ENCODE measurements around the gene OPCML.

Gene OPCML

GRCh38 chr11:133541720-133542095 lies 9.4 kb upstream of the OPCML start:
- Histone ChIP-seq H4K20me1 (ENCODE audit: insufficient read depth, low read length) (no peaks in the 10 kb centered on the region), H3K27ac (ENCODE audit: low read length) (no peak overlapping the region), H3F3A (ENCODE audit: insufficient read depth, low read length) (no peaks in the 10 kb centered on the region), H3K79me2 (ENCODE audit: low read length) (no peaks in the 10 kb centered on the region), H3K4me2 (ENCODE audit: low read depth, low read length) (no peak overlapping the region), H3K27me3 (replicated peaks; ENCODE audit: insufficient read depth, low read length) (no peaks in the 10 kb centered on the region), H3K9ac (ENCODE audit: low read length) (no peak overlapping the region), H3K36me3 (replicated peaks; ENCODE audit: insufficient read depth, low read length) (no peaks in the 10 kb centered on the region), H3K4me1 (ENCODE audit: low read length) (no peaks in the 10 kb centered on the region), H3K9me3 (replicated peaks; ENCODE audit: insufficient read depth, low read length) (no peaks in the 10 kb centered on the region), H3K4me3 (ENCODE audit: low read length) (no peak overlapping the region), H2AFZ (ENCODE audit: low read length) (no peak overlapping the region), H3K9me2 (replicated peaks; ENCODE audit: insufficient read depth, low read length) (no peaks in the 10 kb centered on the region)
- no peak for TF ChIP-seq CTCF (IDR thresholded peaks at IDR 0.05; ENCODE audit: low read length)
- TF ChIP-seq EZH2 (optimal IDR thresholded peaks at IDR 0.05; ENCODE audit: low read depth, low read length) = no peak
- no peak for TF ChIP-seq EZH2phosphoT487 (IDR thresholded peaks at IDR 0.05; ENCODE audit: low read length)
- DNase-seq = no peak

- no peaks in the 10 kb centered on the region for H3K27me3 ChIP-seq (replicated peaks; ENCODE audit: insufficient read depth, low read length)
- H3K9me3 ChIP-seq (replicated peaks; ENCODE audit: insufficient read depth, low read length) = no peaks in the 10 kb centered on the region
- no peak overlapping the region for H3K9ac ChIP-seq (ENCODE audit: low read length)
- H3K4me3 ChIP-seq (ENCODE audit: low read length) = no peak overlapping the region
- H3K36me3 ChIP-seq (replicated peaks; ENCODE audit: insufficient read depth, low read length) = no peaks in the 10 kb centered on the region
- H3K27ac ChIP-seq (ENCODE audit: low read length) = no peak overlapping the region
- no peaks in the 10 kb centered on the region for H4K20me1 ChIP-seq (ENCODE audit: insufficient read depth, low read length)
- H3F3A ChIP-seq (ENCODE audit: insufficient read depth, low read length) = no peaks in the 10 kb centered on the region
- no peak overlapping the region for H2AFZ ChIP-seq (ENCODE audit: low read length)
- no peaks in the 10 kb centered on the region for H3K79me2 ChIP-seq (ENCODE audit: low read length)
- TF ChIP-seq EZH2 (optimal IDR thresholded peaks at IDR 0.05; ENCODE audit: low read depth, low read length) = no peak
- H3K4me2 ChIP-seq (ENCODE audit: low read depth, low read length) = no peak overlapping the region
- no peaks in the 10 kb centered on the region for H3K9me2 ChIP-seq (replicated peaks; ENCODE audit: insufficient read depth, low read length)
- no peak for DNase-seq
- H3K4me1 ChIP-seq (ENCODE audit: low read length) = no peaks in the 10 kb centered on the region
These were observed 8.9 kb upstream of the OPCML start for GRCh38 chr11:133541021-133541719.

GRCh38 chr11:133536198-133536597 lies 3.9 kb upstream of the OPCML start:
- Histone ChIP-seq H3K79me2 (ENCODE audit: low read length) (no peaks in the 10 kb centered on the region), H3K4me1 (ENCODE audit: low read length) (no peaks in the 10 kb centered on the region), H3F3A (ENCODE audit: insufficient read depth, low read length) (no peaks in the 10 kb centered on the region), H3K9ac (ENCODE audit: low read length) (no peak overlapping the region), H3K4me3 (ENCODE audit: low read length) (no peak overlapping the region), H3K9me2 (replicated peaks; ENCODE audit: insufficient read depth, low read length) (no peaks in the 10 kb centered on the region), H3K27ac (ENCODE audit: low read length) (no peak overlapping the region), H3K4me2 (ENCODE audit: low read depth, low read length) (no peak overlapping the region), H3K27me3 (replicated peaks; ENCODE audit: insufficient read depth, low read length) (no peaks in the 10 kb centered on the region), H3K9me3 (replicated peaks; ENCODE audit: insufficient read depth, low read length) (no peaks in the 10 kb centered on the region), H2AFZ (ENCODE audit: low read length) (no peak overlapping the region), H3K36me3 (replicated peaks; ENCODE audit: insufficient read depth, low read length) (no peaks in the 10 kb centered on the region), H4K20me1 (ENCODE audit: insufficient read depth, low read length) (no peaks in the 10 kb centered on the region)
- DNase-seq = no peak
- TF ChIP-seq CTCF (IDR thresholded peaks at IDR 0.05; ENCODE audit: low read length) = no peak
- no peak for TF ChIP-seq EZH2 (optimal IDR thresholded peaks at IDR 0.05; ENCODE audit: low read depth, low read length)
- no peak for TF ChIP-seq EZH2phosphoT487 (IDR thresholded peaks at IDR 0.05; ENCODE audit: low read length)

GRCh38 chr11:133533205-133533604 lies 904 bp upstream of the OPCML start:
- TF ChIP-seq CTCF (IDR thresholded peaks at IDR 0.05; ENCODE audit: low read length) (no peak), EZH2phosphoT487 (IDR thresholded peaks at IDR 0.05; ENCODE audit: low read length) (no peak), EZH2 (optimal IDR thresholded peaks at IDR 0.05; ENCODE audit: low read depth, low read length) (no peak)
- Histone ChIP-seq H3K4me1 (ENCODE audit: low read length) (no peaks in the 10 kb centered on the region), H3K27me3 (replicated peaks; ENCODE audit: insufficient read depth, low read length) (no peaks in the 10 kb centered on the region), H3K4me2 (ENCODE audit: low read depth, low read length) (no peak overlapping the region), H3K4me3 (ENCODE audit: low read length) (no peak overlapping the region), H3K9me3 (replicated peaks; ENCODE audit: insufficient read depth, low read length) (no peaks in the 10 kb centered on the region), H3K36me3 (replicated peaks; ENCODE audit: insufficient read depth, low read length) (no peaks in the 10 kb centered on the region), H2AFZ (ENCODE audit: low read length) (no peak overlapping the region), H3K9me2 (replicated peaks; ENCODE audit: insufficient read depth, low read length) (no peaks in the 10 kb centered on the region), H3K9ac (ENCODE audit: low read length) (no peak overlapping the region), H3K27ac (ENCODE audit: low read length) (no peak overlapping the region), H4K20me1 (ENCODE audit: insufficient read depth, low read length) (no peaks in the 10 kb centered on the region), H3F3A (ENCODE audit: insufficient read depth, low read length) (no peaks in the 10 kb centered on the region), H3K79me2 (ENCODE audit: low read length) (no peaks in the 10 kb centered on the region)
- no peak for DNase-seq
